Forelimb muscle (tissue), 1 donor: Measurements from ENCODE around the gene PDE8A. TPM values are rescaled to one million over a fixed set of nuclear protein-coding genes. Genes with fewer than 3 reads are reported as not detected.
"Not testable (repeated sequence)": the region's sequence is repeated elsewhere in the genome, so short reads cannot be mapped to it uniquely, and the experiment has no call there.

Source experiments
- DNase-seq: peaks from one replicate; pipeline ENCODE4 v3.0.0-alpha.2; 2013; ENCODE audit warnings: low read depth
- polyA plus RNA-seq: library from polyadenylated mRNA; unstranded; fragments of 120-200 nt; gene quantifications from one replicate; pipeline ENCODE4 v1.2.1, GENCODE V29; 2013; ENCODE audit not compliant: insufficient read length

The PDE8A gene
- polyA plus RNA-seq, 1 donor, result 25.6 TPM

DNA sequence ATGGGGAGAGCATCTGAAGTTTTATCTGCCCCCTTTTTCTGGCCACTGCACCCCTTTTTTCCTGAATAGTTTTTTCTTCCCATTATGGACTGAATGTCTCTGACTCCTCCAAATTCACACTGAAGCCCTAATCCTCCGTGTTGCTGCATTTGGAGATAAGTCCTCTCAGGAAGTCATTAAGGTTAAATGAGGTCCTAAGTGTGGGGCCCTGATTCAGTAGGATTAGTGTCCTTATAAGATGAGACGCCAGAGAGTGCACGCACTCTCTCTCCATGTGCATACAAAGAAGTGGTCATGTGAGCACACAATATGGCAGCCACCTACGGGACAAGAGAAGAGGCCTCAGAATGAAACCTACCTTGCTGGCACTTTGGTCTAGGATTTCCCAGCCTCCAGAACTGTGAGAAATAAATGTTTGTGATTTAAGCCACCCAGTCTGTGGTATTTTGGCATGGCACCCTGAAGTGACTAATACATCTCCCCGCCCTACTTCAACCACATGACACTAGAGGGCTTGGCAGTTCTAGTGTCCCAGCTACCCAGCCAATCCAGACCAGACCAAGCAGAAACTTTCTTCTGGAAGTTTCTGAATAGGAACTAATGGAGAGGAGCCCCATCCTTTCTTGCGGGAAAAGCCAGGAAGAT lies 191.3 kb downstream of the PDE8A start:
- DNase-seq, result no peak

GRCh38 chr15:85173630-85174029 lies 192.0 kb downstream of the PDE8A start:
- DNase-seq, result not testable (repeated sequence)

- no peak for DNase-seq
Measured at GRCh38 chr15:85174521-85174920, 192.9 kb downstream of the PDE8A start.

DNA sequence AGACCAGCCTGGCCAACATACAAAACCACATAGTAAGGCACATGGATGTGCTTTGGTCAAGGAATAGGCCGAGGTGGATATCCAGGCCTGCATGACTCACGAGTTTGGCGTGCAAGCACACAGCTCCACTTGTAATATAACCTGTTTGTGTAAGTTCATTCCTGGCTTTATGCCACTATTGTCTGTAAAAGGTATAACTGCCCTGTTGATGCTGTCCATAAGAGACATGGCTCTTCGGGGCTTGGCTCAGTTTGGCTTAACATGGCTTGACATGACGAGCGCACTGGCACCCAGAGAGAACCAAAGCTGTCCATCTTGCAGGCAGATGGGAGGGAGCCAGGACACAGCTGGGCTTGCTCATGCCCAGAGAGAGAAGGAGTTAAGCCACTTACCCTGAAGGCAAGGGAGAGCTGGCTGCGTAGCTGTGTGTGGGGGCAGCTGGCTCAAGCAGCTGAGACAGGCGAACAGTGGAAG lies 195.4 kb downstream of the PDE8A start:
- not testable (repeated sequence) for DNase-seq

DNA sequence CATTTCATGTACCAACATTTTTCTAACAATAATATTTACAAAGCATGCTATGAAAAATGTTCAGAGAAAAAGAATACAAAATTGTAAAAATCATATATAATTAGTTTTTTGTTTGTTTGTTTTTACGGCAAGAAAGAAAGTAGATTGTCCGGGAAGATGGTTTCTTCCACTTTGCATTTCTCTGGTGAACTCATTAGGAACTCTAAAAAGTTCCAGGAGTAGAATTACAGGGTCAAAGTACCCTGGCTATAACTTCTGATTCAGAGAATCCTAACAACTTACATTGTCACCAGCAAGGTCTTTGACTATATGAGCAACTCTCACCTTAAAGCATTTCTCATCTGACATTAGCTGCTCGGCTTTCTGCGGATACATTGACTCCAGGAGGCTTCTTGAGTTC lies 196.7 kb downstream of the PDE8A start:
- DNase-seq, result no peak

- no peak for DNase-seq
Measured at GRCh38 chr15:85179700-85180099, 198.0 kb downstream of the PDE8A start.

DNA sequence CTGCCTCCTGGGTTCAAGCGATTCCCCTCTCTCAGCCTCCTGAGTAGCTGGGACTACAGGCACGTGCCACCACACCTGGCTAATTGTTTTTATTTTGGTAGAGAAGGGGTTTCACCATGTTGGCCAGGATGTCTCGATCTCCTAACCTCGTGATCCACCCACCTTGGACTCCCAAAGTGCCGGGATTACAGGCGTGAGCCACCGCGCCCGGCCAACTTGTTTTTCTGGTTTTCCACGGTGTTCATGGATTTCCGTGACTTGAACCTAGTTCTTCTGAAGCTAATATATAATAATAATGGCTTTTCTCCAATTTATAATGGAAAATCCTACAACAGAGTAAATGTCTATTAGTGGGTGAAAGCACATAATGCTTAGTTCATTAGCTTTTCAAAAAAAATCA lies 203.7 kb downstream of the PDE8A start:
- not testable (repeated sequence) for DNase-seq

DNA sequence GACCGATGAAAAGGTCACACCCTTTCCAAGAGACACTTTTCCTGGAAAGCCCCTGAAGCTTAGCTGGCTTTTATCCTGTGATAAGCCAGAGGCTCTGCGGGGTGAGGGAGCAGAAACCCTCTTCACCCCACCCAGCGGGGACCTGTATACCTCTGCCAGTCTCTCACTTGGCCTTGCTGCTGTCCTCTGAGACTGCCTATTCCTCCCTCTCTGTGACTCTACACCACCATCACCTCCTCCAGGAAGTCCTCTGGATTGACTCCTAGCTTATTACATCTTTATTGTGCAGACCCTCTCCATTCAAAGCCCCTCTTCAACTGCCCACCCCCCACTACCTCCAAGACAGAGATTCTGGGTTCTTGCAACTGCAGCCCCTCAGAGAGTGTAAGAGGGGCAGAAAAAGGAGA lies 206.5 kb downstream of the PDE8A start:
- not testable (repeated sequence) for DNase-seq

Other genes starting within 250 kb of the PDE8A start
- 22.2 TPM for gene ZNF592, start 233.3 kb upstream of the PDE8A start, polyA plus RNA-seq
- gene ALPK3, start 164.5 kb upstream of the PDE8A start, polyA plus RNA-seq, result 92.1 TPM
- 0.39 TPM for gene SLC28A1, start 97.2 kb upstream of the PDE8A start, polyA plus RNA-seq